GM12892 (cell line): ENCODE measurements around the gene LMNA.

Experiments
- POLR2A ChIP-seq: IDR thresholded peaks from 2 replicates; pipeline ENCODE4 v1.6.1; 2011; ENCODE audit warnings: low read depth, low read length, control low read depth
- TAF1 ChIP-seq: IDR thresholded peaks from 2 replicates; pipeline ENCODE4 v1.6.1; 2011; ENCODE audit warnings: low read depth, mild to moderate bottlenecking, control low read depth, low read length, borderline replicate concordance

DNA sequence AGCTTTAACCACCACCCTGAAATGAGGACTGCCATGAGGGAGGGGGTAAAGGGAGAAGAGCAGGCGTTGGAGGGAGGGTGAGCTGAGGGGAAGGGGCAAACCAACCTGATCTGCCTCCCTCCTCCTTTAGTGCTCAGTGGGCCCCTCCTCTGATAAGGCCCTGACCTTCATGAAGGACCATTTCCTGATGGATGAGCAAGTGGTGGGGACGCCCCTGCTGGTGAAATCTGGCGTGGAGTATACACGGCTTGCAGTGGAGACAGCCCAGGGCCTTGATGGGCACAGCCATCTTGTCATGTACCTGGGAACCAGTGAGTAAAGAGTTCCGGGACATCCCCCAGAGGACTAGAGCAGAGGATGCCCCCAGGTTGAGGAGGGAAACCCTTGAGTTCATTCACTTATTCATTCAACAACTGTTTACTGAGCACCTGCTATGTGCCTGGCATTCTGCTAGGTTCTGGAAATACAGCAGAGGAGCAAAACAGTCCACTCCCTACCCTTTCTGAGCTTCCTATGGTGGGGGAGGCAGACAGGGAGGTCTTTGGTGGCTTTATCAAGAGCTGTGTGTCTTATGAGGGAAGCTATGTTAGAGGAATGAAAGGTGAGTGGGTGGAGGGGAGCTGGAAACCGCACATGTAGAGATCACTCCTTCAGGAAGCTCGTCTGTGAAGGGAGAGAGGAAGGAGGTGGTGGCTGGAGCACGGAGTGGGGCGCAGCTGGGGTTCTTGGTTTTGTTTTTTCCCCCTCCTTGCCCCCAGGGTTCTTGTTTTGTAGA lies 58.4 kb downstream of the LMNA start:
- TF ChIP-seq POLR2A, result no peak
- TF ChIP-seq TAF1, result no peak
